Transverse colon (tissue), 4 donors: ENCODE results near the gene TRAFD1.

ENCODE experiments used
- EP300 ChIP-seq: sonication (generic); formaldehyde crosslinking; IDR thresholded peaks from one replicate; pipeline ENCODE4 v1.6.1; 2017; ENCODE audit warnings: antibody characterized with exemption, low read depth
- POLR2A ChIP-seq: fragments of 450-650 bp; IDR thresholded peaks from one replicate; pipeline ENCODE4 v1.6.1; 2016; ENCODE audit warnings: antibody characterized with exemption, mild to moderate bottlenecking, moderate library complexity
- POLR2AphosphoS5 ChIP-seq, 3 donors: sonication (generic); formaldehyde crosslinking; IDR thresholded peaks; one replicate each; pipeline ENCODE4 v1.6.1; 2016; ENCODE audit warnings: antibody characterized with exemption in 3 of 3
- TF ChIP-seq, protein P1 (sequence below), 5 experiments: fragments of 200-600 bp in 3 of 5; fragments of 450-650 bp in 2 of 5; sonication (generic) in 3 of 5; IDR thresholded peaks; 1 replicate in 2 of 5; 2 replicates in 3 of 5; pipeline ENCODE4 v1.5.1; 2016 to 2017; ENCODE audit warnings: antibody characterized with exemption in 5 of 5, inconsistent platforms in 3 of 5, mild to moderate bottlenecking in 2 of 5, moderate library complexity in 1 of 5

DNA sequence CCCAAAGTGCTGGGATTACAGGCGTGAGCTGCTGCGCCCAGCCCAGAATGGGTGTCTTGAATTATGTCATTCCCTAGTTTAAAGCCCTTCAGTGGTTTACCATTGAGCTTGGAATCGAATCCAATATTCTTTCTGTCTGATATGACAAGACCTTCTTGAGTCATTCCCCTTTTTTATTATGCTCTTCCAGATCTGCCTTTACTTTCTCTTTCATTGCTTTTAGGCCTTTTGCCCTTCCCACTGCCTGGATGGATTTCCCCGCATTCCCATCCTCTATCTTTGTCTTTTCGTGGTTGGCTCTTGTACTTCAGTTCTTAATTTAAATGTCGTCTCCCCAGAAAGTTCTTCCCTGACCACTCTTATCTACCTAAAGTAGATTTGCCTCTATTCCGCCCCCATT lies 1.6 kb downstream of the TRAFD1 start:
- TF ChIP-seq POLR2A: no peak
- TF ChIP-seq, protein P1, sequence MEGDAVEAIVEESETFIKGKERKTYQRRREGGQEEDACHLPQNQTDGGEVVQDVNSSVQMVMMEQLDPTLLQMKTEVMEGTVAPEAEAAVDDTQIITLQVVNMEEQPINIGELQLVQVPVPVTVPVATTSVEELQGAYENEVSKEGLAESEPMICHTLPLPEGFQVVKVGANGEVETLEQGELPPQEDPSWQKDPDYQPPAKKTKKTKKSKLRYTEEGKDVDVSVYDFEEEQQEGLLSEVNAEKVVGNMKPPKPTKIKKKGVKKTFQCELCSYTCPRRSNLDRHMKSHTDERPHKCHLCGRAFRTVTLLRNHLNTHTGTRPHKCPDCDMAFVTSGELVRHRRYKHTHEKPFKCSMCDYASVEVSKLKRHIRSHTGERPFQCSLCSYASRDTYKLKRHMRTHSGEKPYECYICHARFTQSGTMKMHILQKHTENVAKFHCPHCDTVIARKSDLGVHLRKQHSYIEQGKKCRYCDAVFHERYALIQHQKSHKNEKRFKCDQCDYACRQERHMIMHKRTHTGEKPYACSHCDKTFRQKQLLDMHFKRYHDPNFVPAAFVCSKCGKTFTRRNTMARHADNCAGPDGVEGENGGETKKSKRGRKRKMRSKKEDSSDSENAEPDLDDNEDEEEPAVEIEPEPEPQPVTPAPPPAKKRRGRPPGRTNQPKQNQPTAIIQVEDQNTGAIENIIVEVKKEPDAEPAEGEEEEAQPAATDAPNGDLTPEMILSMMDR (IDR thresholded peaks at IDR 0.05): no peak
- TF ChIP-seq POLR2AphosphoS5 (IDR thresholded peaks at IDR 0.05): no peak
- no peak for TF ChIP-seq EP300
